ENCODE data around the gene SLC25A10.

DNA sequence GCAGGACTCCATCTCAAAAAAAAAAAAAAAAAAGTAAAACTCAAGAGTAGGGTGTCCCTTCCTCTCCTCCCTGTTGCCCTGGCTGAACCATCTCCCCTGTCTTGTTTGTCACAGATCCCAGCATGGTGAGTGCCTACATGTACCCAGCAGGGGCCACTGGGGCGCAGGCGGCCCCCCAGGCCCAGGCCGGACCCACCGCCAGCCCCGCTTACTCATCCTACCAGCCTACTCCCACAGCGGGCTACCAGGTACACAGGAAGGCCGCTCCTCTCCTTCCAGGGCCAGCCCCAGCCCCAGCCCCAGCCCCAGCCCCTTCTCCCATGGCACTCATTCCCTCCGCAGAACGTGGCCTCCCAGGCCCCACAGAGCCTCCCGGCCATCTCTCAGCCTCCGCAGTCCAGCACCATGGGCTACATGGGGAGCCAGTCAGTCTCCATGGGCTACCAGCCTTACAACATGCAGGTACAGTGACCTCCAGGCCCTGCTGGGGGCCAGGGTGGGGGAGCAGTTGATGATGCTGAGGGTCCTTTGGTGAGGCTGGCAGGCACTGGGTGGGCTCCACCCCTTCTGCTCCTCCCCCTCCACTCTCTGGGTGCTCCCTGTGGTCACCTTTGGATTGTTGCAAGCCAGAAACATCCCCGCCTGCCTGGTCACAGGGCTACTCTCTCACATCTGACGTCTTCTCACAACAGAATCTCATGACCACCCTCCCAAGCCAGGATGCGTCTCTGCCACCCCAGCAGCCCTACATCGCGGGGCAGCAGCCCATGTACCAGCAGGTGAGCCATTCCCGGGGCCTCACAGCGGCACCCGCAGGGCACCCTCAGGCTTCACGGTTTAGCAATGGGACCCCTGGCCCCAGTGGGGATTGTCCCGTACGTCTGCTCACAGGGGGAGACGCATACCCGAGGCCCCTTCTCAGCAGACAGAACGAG is 11.5 kb upstream of the SLC25A10 start:
- TF ChIP-seq, protein P1, sequence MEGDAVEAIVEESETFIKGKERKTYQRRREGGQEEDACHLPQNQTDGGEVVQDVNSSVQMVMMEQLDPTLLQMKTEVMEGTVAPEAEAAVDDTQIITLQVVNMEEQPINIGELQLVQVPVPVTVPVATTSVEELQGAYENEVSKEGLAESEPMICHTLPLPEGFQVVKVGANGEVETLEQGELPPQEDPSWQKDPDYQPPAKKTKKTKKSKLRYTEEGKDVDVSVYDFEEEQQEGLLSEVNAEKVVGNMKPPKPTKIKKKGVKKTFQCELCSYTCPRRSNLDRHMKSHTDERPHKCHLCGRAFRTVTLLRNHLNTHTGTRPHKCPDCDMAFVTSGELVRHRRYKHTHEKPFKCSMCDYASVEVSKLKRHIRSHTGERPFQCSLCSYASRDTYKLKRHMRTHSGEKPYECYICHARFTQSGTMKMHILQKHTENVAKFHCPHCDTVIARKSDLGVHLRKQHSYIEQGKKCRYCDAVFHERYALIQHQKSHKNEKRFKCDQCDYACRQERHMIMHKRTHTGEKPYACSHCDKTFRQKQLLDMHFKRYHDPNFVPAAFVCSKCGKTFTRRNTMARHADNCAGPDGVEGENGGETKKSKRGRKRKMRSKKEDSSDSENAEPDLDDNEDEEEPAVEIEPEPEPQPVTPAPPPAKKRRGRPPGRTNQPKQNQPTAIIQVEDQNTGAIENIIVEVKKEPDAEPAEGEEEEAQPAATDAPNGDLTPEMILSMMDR (conservative IDR thresholded peaks at IDR 0.05 in 1 of 2, IDR thresholded peaks at IDR 0.05 in 1 of 2; ENCODE audit: extremely low read depth in 1 of 2, insufficient read depth in 1 of 2, low read depth in 1 of 2, low read length in 2 of 2): no peak
- no peak for TF ChIP-seq EZH2 (IDR thresholded peaks at IDR 0.05; ENCODE audit: borderline replicate concordance, low read length)

All from mammary epithelial cell (primary cell).